Progenitor cell of endocrine pancreas (in vitro differentiated cells): ENCODE results near the gene TMIGD3. TPM values are rescaled to one million over a fixed set of nuclear protein-coding genes. Genes with fewer than 3 reads are reported as not detected.

Source experiments
- DNase-seq: peaks from one replicate; pipeline ENCODE4 v3.0.0; 2021; ENCODE audit warnings: low spot score; ENCODE audit not compliant: unreplicated experiment
- H3K27ac Mint-ChIP-seq: 2 replicates; pipeline ENCODE4 v1.8.0; 2021; ENCODE audit warnings: mild to moderate bottlenecking, moderate library complexity, mixed read lengths
- H3K27me3 Mint-ChIP-seq: 2 replicates; pipeline ENCODE4 v1.8.0; 2021; ENCODE audit warnings: mixed read lengths
- H3K36me3 Mint-ChIP-seq: 2 replicates; pipeline ENCODE4 v1.8.0; 2022; ENCODE audit warnings: mixed read lengths; ENCODE audit not compliant: insufficient read depth
- H3K4me1 Mint-ChIP-seq: 2 replicates; pipeline ENCODE4 v1.8.0; 2021; ENCODE audit warnings: low read depth, mixed read lengths
- H3K4me3 Mint-ChIP-seq: 2 replicates; pipeline ENCODE4 v1.8.0; 2021; ENCODE audit warnings: low read depth, mild to moderate bottlenecking, moderate library complexity, mixed read lengths
- H3K9me3 Mint-ChIP-seq: 2 replicates; pipeline ENCODE4 v1.8.0; 2021; ENCODE audit warnings: low read depth, mixed read lengths
- CTCF ChIP-seq: fragments of 200-600 bp; sonication (generic); IDR thresholded peaks from one replicate; pipeline ENCODE4 v1.5.0; 2021; ENCODE audit warnings: antibody characterized with exemption, mild to moderate bottlenecking; ENCODE audit not compliant: unreplicated experiment
- total RNA-seq: library from RNA; stranded (reverse); gene quantifications from 2 replicates; pipeline ENCODE4 v1.2.1, GENCODE V29; 2021

Gene TMIGD3
- total RNA-seq, 1 donor from 2014 or later: not detected

- no peak overlapping the region for H3K4me3 Mint-ChIP-seq
- no peak for TF ChIP-seq CTCF
- no peaks in the 10 kb centered on the region for H3K36me3 Mint-ChIP-seq
- DNase-seq: no peak
- no peak overlapping the region for H3K27ac Mint-ChIP-seq
- H3K27me3 Mint-ChIP-seq: no peaks in the 10 kb centered on the region
- peaks cover 11% of the 10 kb centered on the region for H3K4me1 Mint-ChIP-seq
- peaks cover 10% of the 10 kb centered on the region for H3K9me3 Mint-ChIP-seq
Observed at GRCh38 chr1:111497592-111497991, 5.8 kb downstream of the TMIGD3 start.

GRCh38 chr1:111496398-111496797 lies 7.0 kb downstream of the TMIGD3 start:
- no peak for DNase-seq
- Mint-ChIP-seq H3K9me3 (peaks cover 10% of the 10 kb centered on the region), H3K4me1 (peaks cover 11% of the 10 kb centered on the region), H3K27me3 (no peaks in the 10 kb centered on the region), H3K4me3 (no peak overlapping the region), H3K27ac (no peak overlapping the region), H3K36me3 (no peaks in the 10 kb centered on the region)
- TF ChIP-seq CTCF: no peak

GRCh38 chr1:111491070-111491469 lies 12.4 kb downstream of the TMIGD3 start:
- Mint-ChIP-seq H3K9me3 (peaks cover 7% of the 10 kb centered on the region), H3K4me3 (no peak overlapping the region), H3K4me1 (peaks cover 11% of the 10 kb centered on the region), H3K36me3 (no peaks in the 10 kb centered on the region), H3K27me3 (peaks cover 3% of the 10 kb centered on the region), H3K27ac (no peak overlapping the region)
- no peak for DNase-seq
- no peak for TF ChIP-seq CTCF

GRCh38 chr1:111490220-111490619 lies 13.2 kb downstream of the TMIGD3 start:
- Mint-ChIP-seq H3K27me3 (peaks cover 3% of the 10 kb centered on the region), H3K4me3 (no peak overlapping the region), H3K4me1 (peaks cover 11% of the 10 kb centered on the region), H3K36me3 (no peaks in the 10 kb centered on the region), H3K27ac (no peak overlapping the region), H3K9me3 (peaks cover 4% of the 10 kb centered on the region)
- no peak for DNase-seq
- TF ChIP-seq CTCF: no peak

- Mint-ChIP-seq H3K27ac (no peak overlapping the region), H3K4me3 (no peak overlapping the region), H3K9me3 (no peaks in the 10 kb centered on the region), H3K27me3 (peaks cover 3% of the 10 kb centered on the region), H3K36me3 (no peaks in the 10 kb centered on the region), H3K4me1 (peaks cover 11% of the 10 kb centered on the region)
- no peak for DNase-seq
- no peak for TF ChIP-seq CTCF
Observed at GRCh38 chr1:111489604-111490003, 13.8 kb downstream of the TMIGD3 start.
